K562 (cell line): Measurements from ENCODE around the gene FUZ. TPM values are rescaled to one million over a fixed set of nuclear protein-coding genes. Genes with fewer than 3 reads are reported as not detected.

ENCODE experiments used
- ATAC-seq: fragments of 200-7000 bp; cut with Tn5 transposase; 3 replicates; pipeline ENCODE4 v1.9.1; 2020; ENCODE audit warnings: moderate library complexity
- BruUV-seq: library from RNA; stranded (reverse); fragments of 400-500 nt; replicated peaks from 2 replicates; lab custom pipeline; 2021; lab: Mats Ljungman, UMichigan
- CTCF ChIA-PET: fragments of 300-600 bp; formaldehyde crosslinking; extraction: SDS; loops from one replicate; lab custom pipeline; 2021; ENCODE audit warnings: low intra/inter-chr PET ratio; lab: Yijun Ruan, JAX
- POLR2A ChIA-PET: fragments of 300-600, 350-650 bp; sonication (Branson Sonifier 250); formaldehyde crosslinking; extraction: SDS; loops from one replicate; lab custom pipeline; 2021; ENCODE audit warnings: antibody characterized with exemption, inconsistent platforms; lab: Yijun Ruan, JAX
- DNase-seq, 4 experiments: peaks; one replicate each; pipeline versions ENCODE4 v3.0.0 to v3.0.0-alpha.2; 2011 to 2018; ENCODE audit warnings: low spot score in 3 of 4, mixed read lengths in 3 of 4; ENCODE audit errors: extremely low read depth in 1 of 4
- FAIRE-seq: peaks from 2 replicates; lab custom pipeline; 2011; peaks lifted over from hg19 to GRCh38; lab: Jason Lieb, UNC
- H2AFZ ChIP-seq: 2 replicates; pipeline ENCODE4 v1.6.0; 2011; ENCODE audit warnings: low read depth, low read length, control low read depth, inconsistent platforms
- H3K27ac ChIP-seq: fragments of 200-600 bp; 3 replicates; pipeline ENCODE4 v1.8.0; 2011; ENCODE audit warnings: low read depth, mild to moderate bottlenecking, control low read depth, inconsistent platforms, low read length, moderate library complexity, mixed read lengths; ENCODE audit errors: extremely low read depth
- H3K27me3 ChIP-seq, 2 experiments: fragments of 300-600 bp in 1 of 2; 2 replicates in 1 of 2; 3 replicates in 1 of 2; pipeline versions ENCODE4 v1.6.0 to v1.8.0; 2011; ENCODE audit warnings: inconsistent platforms in 2 of 2, low read length in 2 of 2, mild to moderate bottlenecking in 1 of 2, mixed read lengths in 1 of 2, moderate library complexity in 1 of 2; ENCODE audit not compliant: control insufficient read depth in 2 of 2, insufficient read depth in 2 of 2
- H3K36me3 ChIP-seq: fragments of 300-600 bp; 3 replicates; pipeline ENCODE4 v1.8.0; 2011; ENCODE audit warnings: mild to moderate bottlenecking, low read length, inconsistent platforms; ENCODE audit not compliant: control insufficient read depth, insufficient read depth
- H3K4me1 ChIP-seq, 2 experiments: fragments of 200-600 bp in 1 of 2; replicated peaks in 1 of 2; 2 replicates in 1 of 2; 3 replicates in 1 of 2; pipeline versions ENCODE4 v1.5.1 to v1.8.0; 2011; ENCODE audit warnings: inconsistent platforms in 2 of 2, low read length in 2 of 2, mild to moderate bottlenecking in 1 of 2, mixed read lengths in 1 of 2, moderate library complexity in 1 of 2; ENCODE audit not compliant: control insufficient read depth in 2 of 2, insufficient read depth in 2 of 2
- H3K4me2 ChIP-seq: 2 replicates; pipeline ENCODE4 v1.6.1; 2011; ENCODE audit warnings: low read length, control low read depth, inconsistent platforms, mixed read lengths; ENCODE audit not compliant: insufficient read depth
- H3K4me3 ChIP-seq: fragments of 200-600 bp; sonication (generic), shearing (Covaris generic); 2 replicates; pipeline ENCODE4 v1.5.1; 2016; ENCODE audit warnings: control low read depth, inconsistent platforms
- H3K79me2 ChIP-seq: fragments of 200-600 bp; 3 replicates; pipeline ENCODE4 v1.8.0; 2011; ENCODE audit warnings: low read length, inconsistent platforms; ENCODE audit not compliant: control insufficient read depth, insufficient read depth
- H3K9ac ChIP-seq, 2 experiments: 2 replicates each; pipeline versions ENCODE4 v1.6.0 to v1.6.1; 2011; ENCODE audit warnings: low read depth in 2 of 2, low read length in 2 of 2, control low read depth in 1 of 2, inconsistent platforms in 1 of 2, mild to moderate bottlenecking in 1 of 2, mixed read lengths in 1 of 2; ENCODE audit not compliant: insufficient read depth in 1 of 2
- H3K9me1 ChIP-seq: one replicate; pipeline ENCODE4 v1.6.0; 2011; ENCODE audit warnings: inconsistent platforms, mild to moderate bottlenecking, low read length, moderate library complexity; ENCODE audit not compliant: control insufficient read depth, insufficient read depth
- H3K9me3 ChIP-seq: replicated peaks from 2 replicates; pipeline ENCODE4 v1.5.1; 2011; ENCODE audit warnings: low read depth, low read length, inconsistent platforms; ENCODE audit not compliant: control insufficient read depth, insufficient read depth
- H4K20me1 ChIP-seq: replicated peaks from 2 replicates; pipeline ENCODE4 v1.6.1; 2011; ENCODE audit warnings: low read length, inconsistent platforms, mixed read lengths; ENCODE audit not compliant: control insufficient read depth, insufficient read depth
- CEBPG ChIP-seq, 3 experiments: fragments of 200-800 bp in 1 of 3; sonication (Bioruptor generic) in 1 of 3; sonication (generic) in 1 of 3; formaldehyde crosslinking in 1 of 3; IDR thresholded peaks in 2 of 3; conservative IDR thresholded peaks in 1 of 3; 2 replicates each; pipeline versions ENCODE4 v1.6.1 to v1.8.0; 2016 to 2022; ENCODE audit warnings: missing compliant biosample characterization in 2 of 3, missing genetic modification characterization in 2 of 3, mild to moderate bottlenecking in 1 of 3, missing genetic modification reagents in 1 of 3
- EP300 ChIP-seq: IDR thresholded peaks from 2 replicates; pipeline ENCODE4 v1.6.1; 2012; ENCODE audit warnings: low read length, improper control_type of control experiment
- HNRNPLL ChIP-seq: fragments of 200-400 bp; formaldehyde crosslinking; IDR thresholded peaks from 2 replicates; pipeline ENCODE4 v1.6.1; 2017; ENCODE audit warnings: low read length, low read depth, mild to moderate bottlenecking; ENCODE audit not compliant: poor library complexity, severe bottlenecking
- MAFK ChIP-seq: IDR thresholded peaks from 2 replicates; pipeline ENCODE4 v1.6.1; 2011; ENCODE audit warnings: low read length, improper control_type of control experiment
- MBD2 ChIP-seq: sonication (generic); IDR thresholded peaks from 2 replicates; pipeline ENCODE4 v1.6.1; 2016; ENCODE audit warnings: low read depth, borderline replicate concordance
- NFXL1 ChIP-seq: fragments of 450-650 bp; formaldehyde crosslinking; IDR thresholded peaks from 2 replicates; pipeline ENCODE4 v1.4.0; 2021; ENCODE audit warnings: mild to moderate bottlenecking
- RBM25 ChIP-seq: fragments of 200-400 bp; formaldehyde crosslinking; IDR thresholded peaks from 2 replicates; pipeline ENCODE4 v1.6.1; 2018; ENCODE audit warnings: low read length, low read depth, moderate library complexity; ENCODE audit not compliant: severe bottlenecking
- TCFL5 ChIP-seq: fragments of 250-450 bp; sonication (Bioruptor Pico); conservative IDR thresholded peaks from 2 replicates; pipeline ENCODE4 v1.6.1; 2021; ENCODE audit warnings: mild to moderate bottlenecking, moderate library complexity, matching md5 sums
- ZC3H11A ChIP-seq: IDR thresholded peaks from 2 replicates; pipeline ENCODE4 v1.6.1; 2012; ENCODE audit warnings: low read depth, low read length, improper control_type of control experiment
- ZKSCAN1 ChIP-seq: fragments of 150-350 bp; IDR thresholded peaks from 2 replicates; pipeline ENCODE4 v1.6.1; 2016; ENCODE audit warnings: low read depth, low read length
- ZNF121 ChIP-seq: sonication (generic); formaldehyde crosslinking; conservative IDR thresholded peaks from 2 replicates; pipeline ENCODE4 v1.8.0; 2022; ENCODE audit warnings: missing genetic modification reagents
- WGBS: fragments of 100-300 bp; shearing (Covaris generic); methylation state at CpG from one replicate; pipeline ENCODE4 v1.1.6; 2016; ENCODE audit warnings: low coverage, mixed read lengths; ENCODE audit not compliant: insufficient coverage; ENCODE audit errors: missing lambda C conversion rate; 5-methylcytosine and 5-hydroxymethylcytosine counted together
- in situ Hi-C: fragments of 300-500 bp; cut with MboI; formaldehyde crosslinking; loops from 4 replicates; pipeline ENCODE4 v1.15.0; 2018; ENCODE audit warnings: inconsistent platforms, mixed read lengths
- intact Hi-C: fragments of 100-400 bp; cut with micrococcal nuclease; formaldehyde crosslinking; loops from 2 replicates; pipeline ENCODE4 v1.14.2; 2022
- polyA plus RNA-seq, 8 experiments: library from polyadenylated mRNA; depleted of rRNA in 4 of 8; stranded (reverse) in 5 of 8; unstranded in 3 of 8; fragments of >200 nt; fragmentation: Nextera tagmentation in 2 of 8; fragmentation: Illumina TruSeq in 1 of 8; extraction: Ambion mirVana in 2 of 8; extraction: Trizol in 1 of 8; gene quantifications; 2 replicates each; pipeline versions ENCODE4 v1.2.1 to v1.2.3, GENCODE V29; 2011 to 2014; ENCODE audit warnings: inconsistent platforms in 1 of 8, missing spikeins in 1 of 8
- total RNA-seq, 7 experiments: library from RNA; depleted of rRNA in 6 of 7; stranded (reverse); fragments of >200 nt in 6 of 7; fragmentation: Illumina TruSeq in 2 of 7; extraction: Trizol in 2 of 7; gene quantifications; 2 replicates each; pipeline versions ENCODE4 v1.2.1 to v1.2.3, GENCODE V29; 2011 to 2021; ENCODE audit warnings: low replicate concordance in 1 of 7
- TF ChIP-seq, protein P1 (sequence below), 3 experiments: fragments of 200-800 bp in 1 of 3; fragments of 250-450 bp in 1 of 3; fragments of 450-650 bp in 1 of 3; sonication (Bioruptor Pico) in 1 of 3; sonication (Bioruptor generic) in 1 of 3; formaldehyde crosslinking in 1 of 3; IDR thresholded peaks; 2 replicates each; pipeline versions ENCODE4 v1.6.1 to v1.8.0; 2016 to 2022; ENCODE audit warnings: mild to moderate bottlenecking in 2 of 3, missing genetic modification characterization in 2 of 3, missing compliant biosample characterization in 1 of 3, moderate library complexity in 1 of 3
- TF ChIP-seq, protein P2 (sequence below): sonication (generic); formaldehyde crosslinking; IDR thresholded peaks from 2 replicates; pipeline ENCODE4 v1.9.0; 2022; ENCODE audit warnings: mild to moderate bottlenecking, missing genetic modification reagents
- TF ChIP-seq, protein P3 (sequence below), 2 experiments: fragments of 250-450 bp in 1 of 2; fragments of 450-650 bp in 1 of 2; sonication (Bioruptor Pico) in 1 of 2; IDR thresholded peaks; 2 replicates each; pipeline versions ENCODE4 v1.6.1 to v1.8.0; 2016 to 2021; ENCODE audit warnings: mild to moderate bottlenecking in 2 of 2, moderate library complexity in 2 of 2, missing compliant biosample characterization in 1 of 2, missing genetic modification characterization in 1 of 2

Gene FUZ
- total and polyA plus RNA-seq, 9 of the 15 experiments (the other 6 are each of a cell fraction or from before 2014, with no cell fraction given) = 0.17 to 7.6 (median 3.6) TPM; not detected in 1

DNA sequence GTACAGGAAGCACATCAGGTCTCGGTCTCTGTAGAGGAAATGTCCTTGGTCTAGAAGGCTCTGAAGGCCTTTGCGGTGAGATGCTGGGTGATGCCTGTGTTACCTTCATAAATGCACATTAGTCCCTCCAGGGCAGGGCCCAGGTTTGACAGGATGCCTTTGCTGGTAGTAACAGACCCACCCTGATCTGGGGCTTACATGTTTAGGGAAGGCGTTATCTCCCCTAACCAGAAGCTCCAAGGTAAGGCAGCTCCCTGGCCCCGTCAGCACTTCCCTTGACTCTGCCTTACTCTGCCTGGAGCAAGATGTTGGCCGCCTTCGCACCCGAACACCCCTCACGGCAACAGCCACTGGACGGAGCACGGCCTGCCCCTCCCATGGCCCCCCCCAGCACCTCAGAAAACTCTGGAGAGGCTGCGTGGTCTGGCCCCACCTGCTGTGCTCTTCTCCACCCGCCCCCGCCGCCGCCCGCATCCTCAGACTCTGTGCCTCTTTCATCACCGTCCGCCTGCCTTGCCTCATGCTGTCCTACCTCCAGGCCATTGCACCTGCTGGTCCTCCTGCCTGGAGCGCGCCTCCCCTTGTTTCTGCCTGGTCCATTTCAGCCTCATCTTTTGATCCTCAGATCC lies 37.2 kb downstream of the FUZ start (continued):
- TF ChIP-seq, protein P1, sequence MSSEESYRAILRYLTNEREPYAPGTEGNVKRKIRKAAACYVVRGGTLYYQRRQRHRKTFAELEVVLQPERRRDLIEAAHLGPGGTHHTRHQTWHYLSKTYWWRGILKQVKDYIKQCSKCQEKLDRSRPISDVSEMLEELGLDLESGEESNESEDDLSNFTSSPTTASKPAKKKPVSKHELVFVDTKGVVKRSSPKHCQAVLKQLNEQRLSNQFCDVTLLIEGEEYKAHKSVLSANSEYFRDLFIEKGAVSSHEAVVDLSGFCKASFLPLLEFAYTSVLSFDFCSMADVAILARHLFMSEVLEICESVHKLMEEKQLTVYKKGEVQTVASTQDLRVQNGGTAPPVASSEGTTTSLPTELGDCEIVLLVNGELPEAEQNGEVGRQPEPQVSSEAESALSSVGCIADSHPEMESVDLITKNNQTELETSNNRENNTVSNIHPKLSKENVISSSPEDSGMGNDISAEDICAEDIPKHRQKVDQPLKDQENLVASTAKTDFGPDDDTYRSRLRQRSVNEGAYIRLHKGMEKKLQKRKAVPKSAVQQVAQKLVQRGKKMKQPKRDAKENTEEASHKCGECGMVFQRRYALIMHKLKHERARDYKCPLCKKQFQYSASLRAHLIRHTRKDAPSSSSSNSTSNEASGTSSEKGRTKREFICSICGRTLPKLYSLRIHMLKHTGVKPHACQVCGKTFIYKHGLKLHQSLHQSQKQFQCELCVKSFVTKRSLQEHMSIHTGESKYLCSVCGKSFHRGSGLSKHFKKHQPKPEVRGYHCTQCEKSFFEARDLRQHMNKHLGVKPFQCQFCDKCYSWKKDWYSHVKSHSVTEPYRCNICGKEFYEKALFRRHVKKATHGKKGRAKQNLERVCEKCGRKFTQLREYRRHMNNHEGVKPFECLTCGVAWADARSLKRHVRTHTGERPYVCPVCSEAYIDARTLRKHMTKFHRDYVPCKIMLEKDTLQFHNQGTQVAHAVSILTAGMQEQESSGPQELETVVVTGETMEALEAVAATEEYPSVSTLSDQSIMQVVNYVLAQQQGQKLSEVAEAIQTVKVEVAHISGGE (CRISPR knock-in tag; IDR thresholded peaks at IDR 0.05) = peak in 1 of 3 experiments; percentile 29; a peak in 1 of 6 replicates

DNA sequence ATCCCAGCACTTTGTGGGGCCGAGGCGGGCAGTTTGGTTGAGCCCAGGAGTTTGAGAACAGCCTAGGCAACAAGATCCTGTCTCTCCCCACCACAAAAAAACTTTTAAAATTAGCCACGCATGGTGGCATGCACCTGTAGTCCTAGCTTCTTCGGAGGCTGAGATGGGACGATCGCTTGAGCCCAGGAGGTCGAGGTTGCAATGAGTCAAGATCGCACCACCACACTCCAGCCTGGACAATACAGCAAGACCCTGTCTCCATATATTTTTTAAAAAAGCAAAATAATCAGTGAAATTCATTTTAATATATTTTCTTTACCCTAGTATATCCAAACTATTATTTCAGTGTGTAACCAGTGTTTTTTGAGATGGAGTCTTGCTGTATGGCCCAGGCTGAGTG lies 38.1 kb downstream of the FUZ start:
- peaks cover 53% of the 10 kb centered on the region for H3K36me3 ChIP-seq
- no peaks in the 10 kb centered on the region for H3K27me3 ChIP-seq
- H3K9ac ChIP-seq = peak overlapping the region in 1 of 2 experiments; percentile 84; a peak in 1 of 4 replicates
- no peaks in the 10 kb centered on the region for H3K9me3 ChIP-seq
- ChIA-PET POLR2A (no interaction called here), CTCF (no interaction called here)
- no TSS peak for BruUV-seq
- ATAC-seq = no peak
- peaks cover 5% of the 10 kb centered on the region; the same call in 1 of the 2 replicates for H4K20me1 ChIP-seq
- FAIRE-seq = no peak
- in situ Hi-C loops (no loop called here), intact Hi-C loops (no loop called here)
- no peak overlapping the region for H3K4me3 ChIP-seq
- WGBS = 91% methylated on average over 8 of the region's 8 CpGs
- peaks cover 45 to 65% of the 10 kb centered on the region in 2 experiments for H3K4me1 ChIP-seq
- DNase-seq = no peak
- peaks cover 85% of the 10 kb centered on the region for H3K79me2 ChIP-seq
- peak overlapping the region; percentile 69; the same call in 2 of the 3 replicates for H3K27ac ChIP-seq
- H2AFZ ChIP-seq = no peak overlapping the region
- peaks cover 2% of the 10 kb centered on the region for H3K9me1 ChIP-seq
- no peak overlapping the region for H3K4me2 ChIP-seq
- TF ChIP-seq EP300 = no peak
- no peak for TF ChIP-seq ZKSCAN1
- TF ChIP-seq NFXL1 (CRISPR knock-in tag) = no peak
- TF ChIP-seq CEBPG (CRISPR knock-in tag; IDR thresholded peaks at IDR 0.05) = no peak
- no peak for TF ChIP-seq CEBPG (tag; conservative IDR thresholded peaks at IDR 0.05 in 1 of 2, IDR thresholded peaks at IDR 0.05 in 1 of 2)
- TF ChIP-seq HNRNPLL = no peak
- TF ChIP-seq MAFK = no peak
- TF ChIP-seq, protein P2, sequence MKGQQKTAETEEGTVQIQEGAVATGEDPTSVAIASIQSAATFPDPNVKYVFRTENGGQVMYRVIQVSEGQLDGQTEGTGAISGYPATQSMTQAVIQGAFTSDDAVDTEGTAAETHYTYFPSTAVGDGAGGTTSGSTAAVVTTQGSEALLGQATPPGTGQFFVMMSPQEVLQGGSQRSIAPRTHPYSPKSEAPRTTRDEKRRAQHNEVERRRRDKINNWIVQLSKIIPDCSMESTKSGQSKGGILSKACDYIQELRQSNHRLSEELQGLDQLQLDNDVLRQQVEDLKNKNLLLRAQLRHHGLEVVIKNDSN (CRISPR knock-in tag) = no peak
- TF ChIP-seq, protein P3, sequence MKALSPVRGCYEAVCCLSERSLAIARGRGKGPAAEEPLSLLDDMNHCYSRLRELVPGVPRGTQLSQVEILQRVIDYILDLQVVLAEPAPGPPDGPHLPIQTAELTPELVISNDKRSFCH (CRISPR knock-in tag; IDR thresholded peaks at IDR 0.05) = no peak
- TF ChIP-seq, protein P3 (tag; IDR thresholded peaks at IDR 0.05) = no peak
- TF ChIP-seq TCFL5 (CRISPR knock-in tag) = no peak
- TF ChIP-seq MBD2 = no peak
- peak; percentile 97 for TF ChIP-seq ZNF121 (CRISPR knock-in tag)
- TF ChIP-seq RBM25 = peak; percentile 77
- TF ChIP-seq ZC3H11A = no peak
